Measurements from ENCODE around the gene ICAM5.

- no peak for TF ChIP-seq CTCF (IDR thresholded peaks at IDR 0.05; ENCODE audit: poor library complexity, severe bottlenecking)
- TF ChIP-seq, protein P1, sequence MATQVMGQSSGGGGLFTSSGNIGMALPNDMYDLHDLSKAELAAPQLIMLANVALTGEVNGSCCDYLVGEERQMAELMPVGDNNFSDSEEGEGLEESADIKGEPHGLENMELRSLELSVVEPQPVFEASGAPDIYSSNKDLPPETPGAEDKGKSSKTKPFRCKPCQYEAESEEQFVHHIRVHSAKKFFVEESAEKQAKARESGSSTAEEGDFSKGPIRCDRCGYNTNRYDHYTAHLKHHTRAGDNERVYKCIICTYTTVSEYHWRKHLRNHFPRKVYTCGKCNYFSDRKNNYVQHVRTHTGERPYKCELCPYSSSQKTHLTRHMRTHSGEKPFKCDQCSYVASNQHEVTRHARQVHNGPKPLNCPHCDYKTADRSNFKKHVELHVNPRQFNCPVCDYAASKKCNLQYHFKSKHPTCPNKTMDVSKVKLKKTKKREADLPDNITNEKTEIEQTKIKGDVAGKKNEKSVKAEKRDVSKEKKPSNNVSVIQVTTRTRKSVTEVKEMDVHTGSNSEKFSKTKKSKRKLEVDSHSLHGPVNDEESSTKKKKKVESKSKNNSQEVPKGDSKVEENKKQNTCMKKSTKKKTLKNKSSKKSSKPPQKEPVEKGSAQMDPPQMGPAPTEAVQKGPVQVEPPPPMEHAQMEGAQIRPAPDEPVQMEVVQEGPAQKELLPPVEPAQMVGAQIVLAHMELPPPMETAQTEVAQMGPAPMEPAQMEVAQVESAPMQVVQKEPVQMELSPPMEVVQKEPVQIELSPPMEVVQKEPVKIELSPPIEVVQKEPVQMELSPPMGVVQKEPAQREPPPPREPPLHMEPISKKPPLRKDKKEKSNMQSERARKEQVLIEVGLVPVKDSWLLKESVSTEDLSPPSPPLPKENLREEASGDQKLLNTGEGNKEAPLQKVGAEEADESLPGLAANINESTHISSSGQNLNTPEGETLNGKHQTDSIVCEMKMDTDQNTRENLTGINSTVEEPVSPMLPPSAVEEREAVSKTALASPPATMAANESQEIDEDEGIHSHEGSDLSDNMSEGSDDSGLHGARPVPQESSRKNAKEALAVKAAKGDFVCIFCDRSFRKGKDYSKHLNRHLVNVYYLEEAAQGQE (IDR thresholded peaks at IDR 0.05; ENCODE audit: borderline replicate concordance): no peak
These were observed 26.7 kb downstream of the ICAM5 start for GRCh38 chr19:10316229-10317044.
